Activated B cell treated with CpG ODN at 0.5 μM for 24 hours (primary cell): ENCODE data around the gene BRPF1. TPM values are rescaled to one million over a fixed set of nuclear protein-coding genes. Genes with fewer than 3 reads are reported as not detected.

ENCODE experiments used
- ATAC-seq: fragments of 200-7000 bp; cut with Tn5 transposase; one replicate; pipeline ENCODE4 v1.10.0; 2021; ENCODE audit warnings: low read depth, mild to moderate bottlenecking, moderate library complexity
- CTCF ChIA-PET: fragments of 350-600 bp; sonication (Branson Sonifier 250); formaldehyde crosslinking; loops from one replicate; lab custom pipeline; 2021; ENCODE audit warnings: antibody characterized with exemption; lab: Charles Lee
- POLR2A ChIA-PET: fragments of 350-600 bp; sonication (Branson Sonifier 250); formaldehyde crosslinking; loops from one replicate; lab custom pipeline; 2021; ENCODE audit warnings: antibody characterized with exemption; lab: Charles Lee
- DNase-seq: peaks from one replicate; pipeline ENCODE4 v3.0.0; 2022
- H3K27ac Mint-ChIP-seq: one replicate; pipeline ENCODE4 v1.8.0; 2020; ENCODE audit warnings: mixed read lengths
- H3K27me3 Mint-ChIP-seq: one replicate; pipeline ENCODE4 v1.8.0; 2021; ENCODE audit warnings: mixed read lengths
- H3K36me3 Mint-ChIP-seq: one replicate; pipeline ENCODE4 v1.8.0; 2021; ENCODE audit warnings: low read depth, mixed read lengths
- H3K4me1 Mint-ChIP-seq: one replicate; pipeline ENCODE4 v1.8.0; 2021; ENCODE audit warnings: mixed read lengths
- H3K4me3 Mint-ChIP-seq: one replicate; pipeline ENCODE4 v1.8.0; 2020; ENCODE audit warnings: mild to moderate bottlenecking, mixed read lengths
- H3K9me3 Mint-ChIP-seq: one replicate; pipeline ENCODE4 v1.8.0; 2020; ENCODE audit warnings: mixed read lengths
- CTCF ChIP-seq: fragments of 200-600 bp; IDR thresholded peaks from one replicate; pipeline ENCODE4 v1.8.0; 2022; ENCODE audit warnings: antibody characterized with exemption, mild to moderate bottlenecking
- intact Hi-C: fragments of 100-400 bp; cut with micrococcal nuclease; formaldehyde crosslinking; loops from one replicate; pipeline ENCODE4 v1.15.1; 2024
- total RNA-seq: library from RNA; stranded (reverse); gene quantifications from 2 replicates; pipeline ENCODE4 v1.2.3, GENCODE V29; 2022

Gene BRPF1
- total RNA-seq, 1 donor from 2014 or later, result 35.2 TPM

- Mint-ChIP-seq H3K36me3 (peaks cover 36% of the 10 kb centered on the region), H3K27me3 (no peaks in the 10 kb centered on the region), H3K27ac (peak overlapping the region; percentile 83), H3K4me1 (peaks cover 56% of the 10 kb centered on the region), H3K9me3 (no peaks in the 10 kb centered on the region), H3K4me3 (no peak overlapping the region)
- ATAC-seq, result no peak
- ChIA-PET POLR2A (interaction anchor here (0.6 to 5.6 kb wide), 11 partner anchors 8 to 205 kb away, joined by 3 to 133 read pairs (median 4); partner anchors contain the start of genes ARPC4, BRPF1, CAMK1 and EMC3), CTCF (interaction anchor here (0.6 to 2.6 kb wide), 13 partner anchors 9 to 206 kb away, joined by 3 to 8 read pairs (median 4); partner anchors contain the start of genes ARPC4 and CRELD1)
- intact Hi-C loops, result loop anchor here (2.0 kb wide), 1 partner anchor 15 kb away; no protein-coding TSS in a partner anchor
- TF ChIP-seq CTCF, result no peak
- no peak for DNase-seq
Observed at GRCh38 chr3:9781551-9781950, 50.0 kb downstream of the BRPF1 start.

DNA sequence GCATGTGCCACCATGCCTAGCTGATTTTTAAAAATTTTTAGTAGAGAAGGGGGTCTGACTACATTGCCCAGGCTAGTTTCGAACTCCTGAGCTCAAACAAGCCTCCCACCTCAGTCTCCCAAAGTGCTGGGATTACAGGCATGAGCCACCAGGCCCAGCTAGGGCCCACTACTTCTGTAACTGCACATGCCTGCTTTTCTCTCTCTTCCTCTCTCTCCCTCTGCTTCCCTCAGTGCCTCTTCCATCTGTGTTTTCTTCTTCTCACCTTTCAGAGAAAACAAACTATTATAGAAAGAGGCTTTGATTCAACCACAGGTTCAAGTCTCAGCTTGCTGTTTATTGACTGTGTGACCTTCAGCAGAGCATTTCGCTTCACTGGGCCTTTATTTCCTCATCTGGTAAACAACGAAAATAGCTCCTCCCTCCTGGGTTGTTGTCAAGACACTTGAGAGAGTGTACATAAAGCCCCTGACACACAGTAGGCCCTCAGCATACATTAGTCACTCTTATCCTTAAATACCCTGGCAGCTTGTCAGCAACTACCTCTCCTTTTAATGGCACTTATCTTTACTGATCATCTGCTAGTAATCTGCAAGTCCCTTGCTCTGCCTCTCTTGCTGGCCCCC, 50.6 kb downstream of the BRPF1 start:
- ChIA-PET CTCF (interaction anchor here (0.6 to 2.6 kb wide), 16 partner anchors 9 to 441 kb away, joined by 3 to 8 read pairs (median 4); partner anchors contain the start of genes ARPC4 and CRELD1), POLR2A (interaction anchor here (0.6 to 5.6 kb wide), 12 partner anchors 8 to 244 kb away, joined by 3 to 133 read pairs (median 4); partner anchors contain the start of genes ARPC4, BRPF1, CAMK1 and EMC3)
- Mint-ChIP-seq H3K27me3 (no peaks in the 10 kb centered on the region), H3K27ac (peak overlapping the region; percentile 83), H3K4me3 (no peak overlapping the region), H3K9me3 (no peaks in the 10 kb centered on the region), H3K36me3 (peaks cover 42% of the 10 kb centered on the region), H3K4me1 (peaks cover 56% of the 10 kb centered on the region)
- TF ChIP-seq CTCF, result no peak
- DNase-seq, result no peak
- intact Hi-C loops, result loop anchor here (1.0 to 2.0 kb wide), 2 partner anchors 15 to 244 kb away; partner anchors contain the start of gene FANCD2
- ATAC-seq, result no peak

GRCh38 chr3:9782770-9783169, 51.2 kb downstream of the BRPF1 start:
- intact Hi-C loops, result loop anchor here (1.0 kb wide), 1 partner anchor 244 kb away; the partner anchor contains the start of gene FANCD2
- Mint-ChIP-seq H3K9me3 (no peaks in the 10 kb centered on the region), H3K4me1 (peaks cover 53% of the 10 kb centered on the region), H3K4me3 (no peak overlapping the region), H3K36me3 (peaks cover 48% of the 10 kb centered on the region), H3K27me3 (no peaks in the 10 kb centered on the region), H3K27ac (peak overlapping the region; percentile 83)
- ChIA-PET CTCF (interaction anchor here (0.6 to 2.6 kb wide), 13 partner anchors 8 to 441 kb away, joined by 3 to 8 read pairs (median 4); partner anchors contain the start of genes ARPC4 and CRELD1), POLR2A (interaction anchor here (0.7 to 5.6 kb wide), 8 partner anchors 11 to 243 kb away, joined by 3 to 133 read pairs (median 5); partner anchors contain the start of genes ARPC4, CAMK1, FANCD2 and OGG1)
- DNase-seq (no peak), ATAC-seq (peak; percentile 21)
- no peak for TF ChIP-seq CTCF

GRCh38 chr3:9783954-9784353, 52.4 kb downstream of the BRPF1 start:
- POLR2A ChIA-PET, result interaction anchor here (0.6 to 5.6 kb wide), 2 partner anchors 10 to 203 kb away, joined by 13 to 133 read pairs; partner anchors contain the start of genes ARPC4, EMC3 and TADA3
- H3K27me3 Mint-ChIP-seq, result no peaks in the 10 kb centered on the region
- TF ChIP-seq CTCF, result no peak
- DNase-seq (no peak), ATAC-seq (no peak)
- no peaks in the 10 kb centered on the region for H3K9me3 Mint-ChIP-seq
- CTCF ChIA-PET, result no interaction called here
- H3K4me3 Mint-ChIP-seq, result no peak overlapping the region
- peaks cover 51% of the 10 kb centered on the region for H3K36me3 Mint-ChIP-seq
- intact Hi-C loops, result no loop called here
- peaks cover 41% of the 10 kb centered on the region for H3K4me1 Mint-ChIP-seq
- H3K27ac Mint-ChIP-seq, result no peak overlapping the region

DNA sequence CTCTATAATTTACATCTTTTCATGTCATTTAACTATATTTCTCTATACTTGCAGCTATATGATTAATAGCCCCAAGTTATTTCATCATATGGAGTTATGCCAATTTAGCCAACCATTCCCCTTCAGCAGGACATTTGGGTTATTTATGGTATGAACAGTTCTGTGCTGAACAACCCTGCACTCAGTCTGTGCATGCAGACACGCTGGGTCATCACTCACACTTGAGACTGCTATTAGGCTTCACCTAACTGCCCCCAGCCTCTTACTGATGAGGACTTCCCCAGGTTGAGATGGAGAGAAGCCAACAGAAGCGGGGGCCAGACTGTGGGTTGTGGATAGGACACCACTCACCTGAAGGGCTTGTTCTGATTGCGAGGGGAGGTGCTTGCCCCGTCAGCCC, 53.4 kb downstream of the BRPF1 start:
- POLR2A ChIA-PET, result interaction anchor here (0.9 kb wide), 1 partner anchor 49 kb away, joined by 4 read pairs; no protein-coding TSS in a partner anchor
- H3K4me1 Mint-ChIP-seq, result peaks cover 32% of the 10 kb centered on the region

More for the DNA sequence above, 53.4 kb downstream of the BRPF1 start:
- Mint-ChIP-seq H3K27me3 (no peaks in the 10 kb centered on the region), H3K27ac (no peak overlapping the region), H3K9me3 (no peaks in the 10 kb centered on the region), H3K36me3 (peaks cover 61% of the 10 kb centered on the region), H3K4me3 (no peak overlapping the region)
- no peak for TF ChIP-seq CTCF
- ATAC-seq (no peak), DNase-seq (no peak)
- intact Hi-C loops, result no loop called here
- CTCF ChIA-PET, result no interaction called here
